ENCODE results near the gene ASB7. TPM values are rescaled to one million over a fixed set of nuclear protein-coding genes. Genes with fewer than 3 reads are reported as not detected.
A peak's percentile ranks its signal among the peaks of the same experiment; 100 is the strongest.

Gene ASB7
- total RNA-seq, 1 experiment from 2014 or later = 12.9 TPM

- TF ChIP-seq ARID4B (CRISPR knock-in tag; IDR thresholded peaks at IDR 0.05; ENCODE audit: borderline replicate concordance) = peak; percentile 67; the same call in 1 of the 2 replicates
- TF ChIP-seq TEAD4 (CRISPR knock-in tag; IDR thresholded peaks at IDR 0.05) = no peak
- TF ChIP-seq NR2C2 (CRISPR knock-in tag; IDR thresholded peaks at IDR 0.05) = no peak
- TF ChIP-seq ZMAT4 (CRISPR knock-in tag; IDR thresholded peaks at IDR 0.05) = no peak
- no peak for TF ChIP-seq NFATC4 (CRISPR knock-in tag; IDR thresholded peaks at IDR 0.05)
- no peak for TF ChIP-seq MLX (CRISPR knock-in tag; IDR thresholded peaks at IDR 0.05)
- no peak for TF ChIP-seq NFE2L1 (CRISPR knock-in tag; IDR thresholded peaks at IDR 0.05)
- TF ChIP-seq, protein P1, sequence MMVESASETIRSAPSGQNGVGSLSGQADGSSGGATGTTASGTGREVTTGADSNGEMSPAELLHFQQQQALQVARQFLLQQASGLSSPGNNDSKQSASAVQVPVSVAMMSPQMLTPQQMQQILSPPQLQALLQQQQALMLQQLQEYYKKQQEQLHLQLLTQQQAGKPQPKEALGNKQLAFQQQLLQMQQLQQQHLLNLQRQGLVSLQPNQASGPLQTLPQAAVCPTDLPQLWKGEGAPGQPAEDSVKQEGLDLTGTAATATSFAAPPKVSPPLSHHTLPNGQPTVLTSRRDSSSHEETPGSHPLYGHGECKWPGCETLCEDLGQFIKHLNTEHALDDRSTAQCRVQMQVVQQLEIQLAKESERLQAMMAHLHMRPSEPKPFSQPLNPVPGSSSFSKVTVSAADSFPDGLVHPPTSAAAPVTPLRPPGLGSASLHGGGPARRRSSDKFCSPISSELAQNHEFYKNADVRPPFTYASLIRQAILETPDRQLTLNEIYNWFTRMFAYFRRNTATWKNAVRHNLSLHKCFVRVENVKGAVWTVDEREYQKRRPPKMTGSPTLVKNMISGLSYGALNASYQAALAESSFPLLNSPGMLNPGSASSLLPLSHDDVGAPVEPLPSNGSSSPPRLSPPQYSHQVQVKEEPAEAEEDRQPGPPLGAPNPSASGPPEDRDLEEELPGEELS (CRISPR knock-in tag; IDR thresholded peaks at IDR 0.05) = 0 out of 2 replicates have a peak, but pooled peaks have one; percentile 65
- no peak for TF ChIP-seq ZBTB21 (CRISPR knock-in tag; IDR thresholded peaks at IDR 0.05; ENCODE audit: borderline replicate concordance)
- no peak for TF ChIP-seq ZNF423 (CRISPR knock-in tag; IDR thresholded peaks at IDR 0.05)
- TF ChIP-seq, protein P2, sequence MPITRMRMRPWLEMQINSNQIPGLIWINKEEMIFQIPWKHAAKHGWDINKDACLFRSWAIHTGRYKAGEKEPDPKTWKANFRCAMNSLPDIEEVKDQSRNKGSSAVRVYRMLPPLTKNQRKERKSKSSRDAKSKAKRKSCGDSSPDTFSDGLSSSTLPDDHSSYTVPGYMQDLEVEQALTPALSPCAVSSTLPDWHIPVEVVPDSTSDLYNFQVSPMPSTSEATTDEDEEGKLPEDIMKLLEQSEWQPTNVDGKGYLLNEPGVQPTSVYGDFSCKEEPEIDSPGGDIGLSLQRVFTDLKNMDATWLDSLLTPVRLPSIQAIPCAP (CRISPR knock-in tag; IDR thresholded peaks at IDR 0.05) = no peak
- no peak for TF ChIP-seq E2F1 (CRISPR knock-in tag; IDR thresholded peaks at IDR 0.05)
- TF ChIP-seq USF2 (CRISPR knock-in tag; IDR thresholded peaks at IDR 0.05) = no peak
- TF ChIP-seq, protein P3, sequence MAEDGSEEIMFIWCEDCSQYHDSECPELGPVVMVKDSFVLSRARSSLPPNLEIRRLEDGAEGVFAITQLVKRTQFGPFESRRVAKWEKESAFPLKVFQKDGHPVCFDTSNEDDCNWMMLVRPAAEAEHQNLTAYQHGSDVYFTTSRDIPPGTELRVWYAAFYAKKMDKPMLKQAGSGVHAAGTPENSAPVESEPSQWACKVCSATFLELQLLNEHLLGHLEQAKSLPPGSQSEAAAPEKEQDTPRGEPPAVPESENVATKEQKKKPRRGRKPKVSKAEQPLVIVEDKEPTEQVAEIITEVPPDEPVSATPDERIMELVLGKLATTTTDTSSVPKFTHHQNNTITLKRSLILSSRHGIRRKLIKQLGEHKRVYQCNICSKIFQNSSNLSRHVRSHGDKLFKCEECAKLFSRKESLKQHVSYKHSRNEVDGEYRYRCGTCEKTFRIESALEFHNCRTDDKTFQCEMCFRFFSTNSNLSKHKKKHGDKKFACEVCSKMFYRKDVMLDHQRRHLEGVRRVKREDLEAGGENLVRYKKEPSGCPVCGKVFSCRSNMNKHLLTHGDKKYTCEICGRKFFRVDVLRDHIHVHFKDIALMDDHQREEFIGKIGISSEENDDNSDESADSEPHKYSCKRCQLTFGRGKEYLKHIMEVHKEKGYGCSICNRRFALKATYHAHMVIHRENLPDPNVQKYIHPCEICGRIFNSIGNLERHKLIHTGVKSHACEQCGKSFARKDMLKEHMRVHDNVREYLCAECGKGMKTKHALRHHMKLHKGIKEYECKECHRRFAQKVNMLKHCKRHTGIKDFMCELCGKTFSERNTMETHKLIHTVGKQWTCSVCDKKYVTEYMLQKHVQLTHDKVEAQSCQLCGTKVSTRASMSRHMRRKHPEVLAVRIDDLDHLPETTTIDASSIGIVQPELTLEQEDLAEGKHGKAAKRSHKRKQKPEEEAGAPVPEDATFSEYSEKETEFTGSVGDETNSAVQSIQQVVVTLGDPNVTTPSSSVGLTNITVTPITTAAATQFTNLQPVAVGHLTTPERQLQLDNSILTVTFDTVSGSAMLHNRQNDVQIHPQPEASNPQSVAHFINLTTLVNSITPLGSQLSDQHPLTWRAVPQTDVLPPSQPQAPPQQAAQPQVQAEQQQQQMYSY (CRISPR knock-in tag; IDR thresholded peaks at IDR 0.05) = peak; percentile 67
- peak; percentile 83 for TF ChIP-seq SP1 (CRISPR knock-in tag; conservative IDR thresholded peaks at IDR 0.05)
- TF ChIP-seq MAX (CRISPR knock-in tag; IDR thresholded peaks at IDR 0.05) = peak; percentile 55; the same call in 1 of the 2 replicates
- TF ChIP-seq, protein P4, sequence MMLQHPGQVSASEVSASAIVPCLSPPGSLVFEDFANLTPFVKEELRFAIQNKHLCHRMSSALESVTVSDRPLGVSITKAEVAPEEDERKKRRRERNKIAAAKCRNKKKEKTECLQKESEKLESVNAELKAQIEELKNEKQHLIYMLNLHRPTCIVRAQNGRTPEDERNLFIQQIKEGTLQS (CRISPR knock-in tag; conservative IDR thresholded peaks at IDR 0.05) = no peak
- TF ChIP-seq RELA (CRISPR knock-in tag; IDR thresholded peaks at IDR 0.05; ENCODE audit: borderline replicate concordance) = no peak
- peak; percentile 13; the same call in 1 of the 2 replicates for TF ChIP-seq ETV6 (CRISPR knock-in tag; IDR thresholded peaks at IDR 0.05)
- no peak for TF ChIP-seq ZNF425 (CRISPR knock-in tag; conservative IDR thresholded peaks at IDR 0.05)
These were observed at the start of gene ASB7, which contains the start of gene LINS1 (continued) for GRCh38 chr15:100602064-100602822.

Measured in WTC11 (cell line).